K562 (cell line): ENCODE results near the gene MRPL44. TPM values are rescaled to one million over a fixed set of nuclear protein-coding genes. Genes with fewer than 3 reads are reported as not detected.
A peak's percentile ranks its signal among the peaks of the same experiment; 100 is the strongest.

Experiments
- ATAC-seq: fragments of 200-7000 bp; cut with Tn5 transposase; 3 replicates; pipeline ENCODE4 v1.9.1; 2020; ENCODE audit warnings: moderate library complexity
- BruUV-seq: library from RNA; stranded (reverse); fragments of 400-500 nt; replicated peaks from 2 replicates; lab custom pipeline; 2021; lab: Mats Ljungman, UMichigan
- CTCF ChIA-PET: fragments of 300-600 bp; formaldehyde crosslinking; extraction: SDS; loops from one replicate; lab custom pipeline; 2021; ENCODE audit warnings: low intra/inter-chr PET ratio; lab: Yijun Ruan, JAX
- POLR2A ChIA-PET: fragments of 300-600, 350-650 bp; sonication (Branson Sonifier 250); formaldehyde crosslinking; extraction: SDS; loops from one replicate; lab custom pipeline; 2021; ENCODE audit warnings: antibody characterized with exemption, inconsistent platforms; lab: Yijun Ruan, JAX
- DNase-seq, 4 experiments: peaks; one replicate each; pipeline versions ENCODE4 v3.0.0 to v3.0.0-alpha.2; 2011 to 2018; ENCODE audit warnings: low spot score in 3 of 4, mixed read lengths in 3 of 4; ENCODE audit errors: extremely low read depth in 1 of 4
- FAIRE-seq: peaks from 2 replicates; lab custom pipeline; 2011; peaks lifted over from hg19 to GRCh38; lab: Jason Lieb, UNC
- H2AFZ ChIP-seq: 2 replicates; pipeline ENCODE4 v1.6.0; 2011; ENCODE audit warnings: low read depth, low read length, control low read depth, inconsistent platforms
- H3K27ac ChIP-seq: fragments of 200-600 bp; 3 replicates; pipeline ENCODE4 v1.8.0; 2011; ENCODE audit warnings: low read depth, mild to moderate bottlenecking, control low read depth, inconsistent platforms, low read length, moderate library complexity, mixed read lengths; ENCODE audit errors: extremely low read depth
- H3K27me3 ChIP-seq, 2 experiments: fragments of 300-600 bp in 1 of 2; 2 replicates in 1 of 2; 3 replicates in 1 of 2; pipeline versions ENCODE4 v1.6.0 to v1.8.0; 2011; ENCODE audit warnings: inconsistent platforms in 2 of 2, low read length in 2 of 2, mild to moderate bottlenecking in 1 of 2, mixed read lengths in 1 of 2, moderate library complexity in 1 of 2; ENCODE audit not compliant: control insufficient read depth in 2 of 2, insufficient read depth in 2 of 2
- H3K36me3 ChIP-seq: fragments of 300-600 bp; 3 replicates; pipeline ENCODE4 v1.8.0; 2011; ENCODE audit warnings: mild to moderate bottlenecking, low read length, inconsistent platforms; ENCODE audit not compliant: control insufficient read depth, insufficient read depth
- H3K4me1 ChIP-seq, 2 experiments: fragments of 200-600 bp in 1 of 2; replicated peaks in 1 of 2; 2 replicates in 1 of 2; 3 replicates in 1 of 2; pipeline versions ENCODE4 v1.5.1 to v1.8.0; 2011; ENCODE audit warnings: inconsistent platforms in 2 of 2, low read length in 2 of 2, mild to moderate bottlenecking in 1 of 2, mixed read lengths in 1 of 2, moderate library complexity in 1 of 2; ENCODE audit not compliant: control insufficient read depth in 2 of 2, insufficient read depth in 2 of 2
- H3K4me2 ChIP-seq: 2 replicates; pipeline ENCODE4 v1.6.1; 2011; ENCODE audit warnings: low read length, control low read depth, inconsistent platforms, mixed read lengths; ENCODE audit not compliant: insufficient read depth
- H3K4me3 ChIP-seq: fragments of 200-600 bp; sonication (generic), shearing (Covaris generic); 2 replicates; pipeline ENCODE4 v1.5.1; 2016; ENCODE audit warnings: control low read depth, inconsistent platforms
- H3K79me2 ChIP-seq: fragments of 200-600 bp; 3 replicates; pipeline ENCODE4 v1.8.0; 2011; ENCODE audit warnings: low read length, inconsistent platforms; ENCODE audit not compliant: control insufficient read depth, insufficient read depth
- H3K9ac ChIP-seq, 2 experiments: 2 replicates each; pipeline versions ENCODE4 v1.6.0 to v1.6.1; 2011; ENCODE audit warnings: low read depth in 2 of 2, low read length in 2 of 2, control low read depth in 1 of 2, inconsistent platforms in 1 of 2, mild to moderate bottlenecking in 1 of 2, mixed read lengths in 1 of 2; ENCODE audit not compliant: insufficient read depth in 1 of 2
- H3K9me1 ChIP-seq: one replicate; pipeline ENCODE4 v1.6.0; 2011; ENCODE audit warnings: inconsistent platforms, mild to moderate bottlenecking, low read length, moderate library complexity; ENCODE audit not compliant: control insufficient read depth, insufficient read depth
- H3K9me3 ChIP-seq: replicated peaks from 2 replicates; pipeline ENCODE4 v1.5.1; 2011; ENCODE audit warnings: low read depth, low read length, inconsistent platforms; ENCODE audit not compliant: control insufficient read depth, insufficient read depth
- H4K20me1 ChIP-seq: replicated peaks from 2 replicates; pipeline ENCODE4 v1.6.1; 2011; ENCODE audit warnings: low read length, inconsistent platforms, mixed read lengths; ENCODE audit not compliant: control insufficient read depth, insufficient read depth
- ARID2 ChIP-seq: fragments of 450-650 bp; IDR thresholded peaks from 2 replicates; pipeline ENCODE4 v1.6.1; 2017; ENCODE audit warnings: antibody characterized with exemption, mild to moderate bottlenecking
- CHD2 ChIP-seq: IDR thresholded peaks from 2 replicates; pipeline ENCODE4 v1.6.1; 2011; ENCODE audit warnings: low read depth, low read length
- DIDO1 ChIP-seq: fragments of 450-650 bp; IDR thresholded peaks from 2 replicates; pipeline ENCODE4 v1.6.1; 2016; ENCODE audit warnings: low read depth, missing biosample characterization, missing genetic modification characterization
- KAT7 ChIP-seq: sonication (generic); formaldehyde crosslinking; IDR thresholded peaks from 2 replicates; pipeline ENCODE4 v1.8.0; 2022; ENCODE audit warnings: missing genetic modification reagents, mild to moderate bottlenecking, borderline replicate concordance
- LARP7 ChIP-seq: fragments of 450-650 bp; IDR thresholded peaks from 2 replicates; pipeline ENCODE4 v1.6.1; 2016
- RBBP5 ChIP-seq: fragments of 200-600 bp; sonication (generic); IDR thresholded peaks from 2 replicates; pipeline ENCODE4 v1.6.1; 2012; ENCODE audit warnings: borderline replicate concordance, mild to moderate bottlenecking, low read length, control low read depth, inconsistent platforms; ENCODE audit not compliant: insufficient read depth, poor library complexity, severe bottlenecking
- RNF2 ChIP-seq: sonication (generic); IDR thresholded peaks from 2 replicates; pipeline ENCODE4 v1.6.1; 2016
- ZBTB8A ChIP-seq: fragments of 450-650 bp; IDR thresholded peaks from 2 replicates; pipeline ENCODE4 v1.6.1; 2018; ENCODE audit warnings: mild to moderate bottlenecking, moderate library complexity; ENCODE audit not compliant: partially characterized antibody
- ZNF146 ChIP-seq: IDR thresholded peaks from one replicate; pipeline ENCODE4 v1.6.1; 2018; ENCODE audit warnings: missing compliant biosample characterization; ENCODE audit not compliant: unreplicated experiment
- ZNF609 ChIP-seq: sonication (generic); formaldehyde crosslinking; IDR thresholded peaks from 2 replicates; pipeline ENCODE4 v1.8.1; 2023; ENCODE audit warnings: missing genetic modification reagents, mild to moderate bottlenecking, borderline replicate concordance
- whole genome bisulfite sequencing: fragments of 100-300 bp; shearing (Covaris generic); methylation state at CpG from one replicate; pipeline ENCODE4 v1.1.6; 2016; ENCODE audit warnings: low coverage, mixed read lengths; ENCODE audit not compliant: insufficient coverage; ENCODE audit errors: missing lambda C conversion rate; 5-methylcytosine and 5-hydroxymethylcytosine counted together
- in situ Hi-C: fragments of 300-500 bp; cut with MboI; formaldehyde crosslinking; loops from 4 replicates; pipeline ENCODE4 v1.15.0; 2018; ENCODE audit warnings: inconsistent platforms, mixed read lengths
- intact Hi-C: fragments of 100-400 bp; cut with micrococcal nuclease; formaldehyde crosslinking; loops from 2 replicates; pipeline ENCODE4 v1.14.2; 2022
- polyA plus RNA-seq, 8 experiments: library from polyadenylated mRNA; depleted of rRNA in 4 of 8; stranded (reverse) in 5 of 8; unstranded in 3 of 8; fragments of >200 nt; fragmentation: Nextera tagmentation in 2 of 8; fragmentation: Illumina TruSeq in 1 of 8; extraction: Ambion mirVana in 2 of 8; extraction: Trizol in 1 of 8; gene quantifications; 2 replicates each; pipeline versions ENCODE4 v1.2.1 to v1.2.3, GENCODE V29; 2011 to 2014; ENCODE audit warnings: inconsistent platforms in 1 of 8, missing spikeins in 1 of 8
- total RNA-seq, 7 experiments: library from RNA; depleted of rRNA in 6 of 7; stranded (reverse); fragments of >200 nt in 6 of 7; fragmentation: Illumina TruSeq in 2 of 7; extraction: Trizol in 2 of 7; gene quantifications; 2 replicates each; pipeline versions ENCODE4 v1.2.1 to v1.2.3, GENCODE V29; 2011 to 2021; ENCODE audit warnings: low replicate concordance in 1 of 7
- TF ChIP-seq, protein P1 (sequence below): fragments of 200-800 bp; sonication (Bioruptor generic); IDR thresholded peaks from 2 replicates; pipeline ENCODE4 v1.6.1; 2017; ENCODE audit warnings: missing genetic modification characterization, missing compliant biosample characterization
- TF ChIP-seq, protein P2 (sequence below): fragments of 450-650 bp; IDR thresholded peaks from 2 replicates; pipeline ENCODE4 v1.6.1; 2016; ENCODE audit warnings: mild to moderate bottlenecking
- TF ChIP-seq, protein P3 (sequence below): sonication (generic); formaldehyde crosslinking; IDR thresholded peaks from 2 replicates; pipeline ENCODE4 v1.8.1; 2023; ENCODE audit warnings: mild to moderate bottlenecking, missing genetic modification reagents

MRPL44 gene
- total and polyA plus RNA-seq, 9 of the 15 experiments (the other 6 are each of a cell fraction or from before 2014, with no cell fraction given) = 10.4 to 26.0 (median 20.2) TPM

GRCh38 chr2:223943135-223943534 is 14.1 kb upstream of the MRPL44 start:
- 0 out of 4 replicates have a peak overlapping the region, but pooled peaks of 1 of the 2 experiments have one; percentile 65 for H3K9ac ChIP-seq
- TSS peak; percentile 56 for BruUV-seq
- H3K4me3 ChIP-seq = no peak overlapping the region; the same call in 1 of the 2 replicates
- TF ChIP-seq KAT7 (CRISPR knock-in tag) (no peak), RNF2 (no peak), DIDO1 (no peak), RBBP5 (no peak), CHD2 (no peak), ARID2 (no peak), ZNF146 (CRISPR knock-in tag) (no peak), ZBTB8A (no peak), ZNF609 (CRISPR knock-in tag) (no peak), LARP7 (no peak)
- TF ChIP-seq, protein P1, sequence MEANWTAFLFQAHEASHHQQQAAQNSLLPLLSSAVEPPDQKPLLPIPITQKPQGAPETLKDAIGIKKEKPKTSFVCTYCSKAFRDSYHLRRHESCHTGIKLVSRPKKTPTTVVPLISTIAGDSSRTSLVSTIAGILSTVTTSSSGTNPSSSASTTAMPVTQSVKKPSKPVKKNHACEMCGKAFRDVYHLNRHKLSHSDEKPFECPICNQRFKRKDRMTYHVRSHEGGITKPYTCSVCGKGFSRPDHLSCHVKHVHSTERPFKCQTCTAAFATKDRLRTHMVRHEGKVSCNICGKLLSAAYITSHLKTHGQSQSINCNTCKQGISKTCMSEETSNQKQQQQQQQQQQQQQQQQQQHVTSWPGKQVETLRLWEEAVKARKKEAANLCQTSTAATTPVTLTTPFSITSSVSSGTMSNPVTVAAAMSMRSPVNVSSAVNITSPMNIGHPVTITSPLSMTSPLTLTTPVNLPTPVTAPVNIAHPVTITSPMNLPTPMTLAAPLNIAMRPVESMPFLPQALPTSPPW (CRISPR knock-in tag) = no peak
- TF ChIP-seq, protein P2, sequence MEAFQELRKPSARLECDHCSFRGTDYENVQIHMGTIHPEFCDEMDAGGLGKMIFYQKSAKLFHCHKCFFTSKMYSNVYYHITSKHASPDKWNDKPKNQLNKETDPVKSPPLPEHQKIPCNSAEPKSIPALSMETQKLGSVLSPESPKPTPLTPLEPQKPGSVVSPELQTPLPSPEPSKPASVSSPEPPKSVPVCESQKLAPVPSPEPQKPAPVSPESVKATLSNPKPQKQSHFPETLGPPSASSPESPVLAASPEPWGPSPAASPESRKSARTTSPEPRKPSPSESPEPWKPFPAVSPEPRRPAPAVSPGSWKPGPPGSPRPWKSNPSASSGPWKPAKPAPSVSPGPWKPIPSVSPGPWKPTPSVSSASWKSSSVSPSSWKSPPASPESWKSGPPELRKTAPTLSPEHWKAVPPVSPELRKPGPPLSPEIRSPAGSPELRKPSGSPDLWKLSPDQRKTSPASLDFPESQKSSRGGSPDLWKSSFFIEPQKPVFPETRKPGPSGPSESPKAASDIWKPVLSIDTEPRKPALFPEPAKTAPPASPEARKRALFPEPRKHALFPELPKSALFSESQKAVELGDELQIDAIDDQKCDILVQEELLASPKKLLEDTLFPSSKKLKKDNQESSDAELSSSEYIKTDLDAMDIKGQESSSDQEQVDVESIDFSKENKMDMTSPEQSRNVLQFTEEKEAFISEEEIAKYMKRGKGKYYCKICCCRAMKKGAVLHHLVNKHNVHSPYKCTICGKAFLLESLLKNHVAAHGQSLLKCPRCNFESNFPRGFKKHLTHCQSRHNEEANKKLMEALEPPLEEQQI = no peak
- TF ChIP-seq, protein P3, sequence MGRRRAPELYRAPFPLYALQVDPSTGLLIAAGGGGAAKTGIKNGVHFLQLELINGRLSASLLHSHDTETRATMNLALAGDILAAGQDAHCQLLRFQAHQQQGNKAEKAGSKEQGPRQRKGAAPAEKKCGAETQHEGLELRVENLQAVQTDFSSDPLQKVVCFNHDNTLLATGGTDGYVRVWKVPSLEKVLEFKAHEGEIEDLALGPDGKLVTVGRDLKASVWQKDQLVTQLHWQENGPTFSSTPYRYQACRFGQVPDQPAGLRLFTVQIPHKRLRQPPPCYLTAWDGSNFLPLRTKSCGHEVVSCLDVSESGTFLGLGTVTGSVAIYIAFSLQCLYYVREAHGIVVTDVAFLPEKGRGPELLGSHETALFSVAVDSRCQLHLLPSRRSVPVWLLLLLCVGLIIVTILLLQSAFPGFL (CRISPR knock-in tag) = no peak

More at GRCh38 chr2:223943135-223943534, 14.1 kb upstream of the MRPL44 start:
- Histone ChIP-seq H4K20me1 (no peaks in the 10 kb centered on the region), H3K9me3 (peaks cover 2% of the 10 kb centered on the region; the same call in 1 of the 2 replicates), H3K4me2 (peak overlapping the region; percentile 73; the same call in 1 of the 2 replicates), H3K27me3 (no peaks in the 10 kb centered on the region), H3K27ac (no peak overlapping the region), H3K4me1 (peaks cover 15 to 17% of the 10 kb centered on the region in 2 experiments; a peak in 4 of 5 replicates), H2AFZ (no peak overlapping the region), H3K36me3 (no peaks in the 10 kb centered on the region; the same call in 2 of the 3 replicates), H3K9me1 (no peaks in the 10 kb centered on the region), H3K79me2 (peaks cover 34% of the 10 kb centered on the region)
- CTCF ChIA-PET = no interaction called here
- FAIRE-seq (no peak), DNase-seq (no peak), ATAC-seq (no peak)
- in situ Hi-C loops (no loop called here), intact Hi-C loops (no loop called here)
- WGBS = 57% methylated on average over 1 of the region's 1 CpG
- POLR2A ChIA-PET = no interaction called here
